Large intestine (tissue), 12 donors: ENCODE results near the gene GP2. TPM values are rescaled to one million over a fixed set of nuclear protein-coding genes. Genes with fewer than 3 reads are reported as not detected.
A peak's percentile ranks its signal among the peaks of the same experiment; 100 is the strongest.

Experiments
- DNase-seq, 2 donors: peaks; one replicate each; pipeline versions ENCODE4 v3.0.0 to v3.0.0-alpha.2; 2013
- H3K27ac ChIP-seq: one replicate; pipeline ENCODE4 v1.5.1; 2013; ENCODE audit warnings: low read length
- H3K27me3 ChIP-seq: 2 replicates; pipeline ENCODE4 v1.6.1; 2013; ENCODE audit warnings: low read length; ENCODE audit not compliant: control insufficient read depth, insufficient read depth
- H3K36me3 ChIP-seq: 2 replicates; pipeline ENCODE4 v1.6.1; 2013; ENCODE audit warnings: low read length; ENCODE audit not compliant: control insufficient read depth, insufficient read depth
- H3K4me1 ChIP-seq: one replicate; pipeline ENCODE4 v1.6.1; 2013; ENCODE audit warnings: low read length; ENCODE audit not compliant: control insufficient read depth, insufficient read depth
- H3K4me3 ChIP-seq: one replicate; pipeline ENCODE4 v1.5.1; 2013; ENCODE audit warnings: low read length
- H3K9me3 ChIP-seq: one replicate; pipeline ENCODE4 v1.6.1; 2013; ENCODE audit warnings: mild to moderate bottlenecking, low read depth, low read length, moderate library complexity; ENCODE audit not compliant: control insufficient read depth
- WGBS: methylation state at CpG from one replicate; pipeline ENCODE4 v1.1.5; 2013; ENCODE audit warnings: low lambda C conversion rate; ENCODE audit not compliant: insufficient coverage; 5-methylcytosine and 5-hydroxymethylcytosine counted together
- long read RNA-seq, 11 donors: transcript quantifications; one replicate each; lab custom pipeline, GENCODE V29; 2026
- polyA plus RNA-seq: library from polyadenylated mRNA; unstranded; fragments of 120-200 nt; gene quantifications from one replicate; pipeline ENCODE4 v1.2.1, GENCODE V29; 2013

The GP2 gene
- 5.4 TPM for polyA plus RNA-seq
- long read RNA-seq, donor 1, result 0 reads
- long read RNA-seq, donor 2, result 0 reads
- long read RNA-seq, donor 3, result 0 reads
- long read RNA-seq, donor 4, result 0 reads
- long read RNA-seq, donor 5, result 0 reads
- long read RNA-seq, donor 6, result 0 reads
- long read RNA-seq, donor 7, result 0 reads
- long read RNA-seq, donor 8, partial matches to known transcripts, result 6 of 6 reads
- long read RNA-seq, donor 8, other reads (novel, unspliced or antisense), result 0 of 6 reads
- long read RNA-seq, donor 9, result 0 reads
- long read RNA-seq, donor 10, result 0 reads
- long read RNA-seq, donor 11, partial matches to known transcripts, result 0 of 1 reads
- long read RNA-seq, donor 11, other reads (novel, unspliced or antisense), result 0 of 1 reads

DNA sequence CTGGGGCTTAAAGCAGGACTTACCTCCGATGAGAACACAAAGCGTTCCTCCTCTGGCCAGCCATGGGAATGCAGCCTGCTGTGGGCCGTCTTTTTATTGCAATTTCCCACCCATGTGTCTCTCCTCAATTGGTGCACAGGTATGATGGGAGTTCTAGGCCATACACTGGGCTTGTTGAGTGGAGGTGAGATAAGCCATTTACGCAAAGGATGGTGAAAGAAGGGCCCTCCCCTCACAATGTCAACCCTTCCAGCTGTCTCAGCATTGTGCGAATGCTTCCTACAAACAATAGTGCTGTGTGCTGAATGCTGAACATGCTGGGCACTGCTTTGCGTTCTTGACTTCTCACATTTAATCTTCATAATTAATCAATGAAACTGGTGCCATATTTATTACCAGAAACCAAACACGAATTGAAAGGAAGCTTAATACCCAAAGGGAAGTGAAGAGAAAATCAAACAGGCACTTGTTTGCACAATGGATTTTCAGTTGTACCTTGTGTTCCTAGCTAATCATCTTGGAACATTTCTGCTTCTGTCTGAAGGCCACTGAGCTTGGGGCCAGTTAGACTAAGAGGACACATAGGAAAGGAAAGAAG is at the start of gene GP2:
GP2 (minus strand) TSS at position 70 of the 598 bp plus-strand sequence. CDS start 1,082 bp downstream, outside the sequence.
- DNase-seq, result no peak
- H3K27me3 ChIP-seq, result no peaks in the 10 kb centered on the region
- H3K27ac ChIP-seq, result peak within 1 kb of the TSS; percentile 28
- H3K9me3 ChIP-seq, result no peaks in the 10 kb centered on the region
- H3K4me1 ChIP-seq, result peaks cover 22% of the 10 kb centered on the region
- H3K4me3 ChIP-seq, result no peak within 1 kb of the TSS
- no CpG with 5 or more reads among the region's 7 CpGs for WGBS
- H3K36me3 ChIP-seq, result no peaks in the 10 kb centered on the region

DNA sequence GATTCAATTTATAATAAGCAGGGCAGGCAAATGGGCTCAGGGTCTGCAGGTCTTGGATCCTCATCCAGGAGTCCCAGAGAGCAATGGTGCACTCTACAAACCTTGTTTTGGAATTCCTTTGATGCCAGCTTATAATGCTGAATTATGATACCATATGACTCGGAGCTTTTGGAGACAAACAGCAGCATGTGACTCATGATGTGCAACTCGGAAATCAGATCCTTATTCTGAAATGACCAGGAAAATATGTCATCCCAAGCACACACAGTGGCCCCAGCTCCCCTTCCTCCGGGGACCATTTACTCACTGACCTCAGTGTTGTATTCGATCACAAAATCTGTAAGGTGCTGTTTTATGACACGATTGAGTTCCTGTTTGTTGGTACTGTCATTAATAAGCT is 45.4 kb upstream of the GP2 start:
- Histone ChIP-seq H3K9me3 (no peaks in the 10 kb centered on the region), H3K4me3 (no peak overlapping the region), H3K27me3 (peaks cover 3% of the 10 kb centered on the region), H3K4me1 (no peaks in the 10 kb centered on the region), H3K36me3 (no peaks in the 10 kb centered on the region), H3K27ac (no peak overlapping the region)
- no CpG with 5 or more reads among the region's 5 CpGs for WGBS
- no peak for DNase-seq

DNA sequence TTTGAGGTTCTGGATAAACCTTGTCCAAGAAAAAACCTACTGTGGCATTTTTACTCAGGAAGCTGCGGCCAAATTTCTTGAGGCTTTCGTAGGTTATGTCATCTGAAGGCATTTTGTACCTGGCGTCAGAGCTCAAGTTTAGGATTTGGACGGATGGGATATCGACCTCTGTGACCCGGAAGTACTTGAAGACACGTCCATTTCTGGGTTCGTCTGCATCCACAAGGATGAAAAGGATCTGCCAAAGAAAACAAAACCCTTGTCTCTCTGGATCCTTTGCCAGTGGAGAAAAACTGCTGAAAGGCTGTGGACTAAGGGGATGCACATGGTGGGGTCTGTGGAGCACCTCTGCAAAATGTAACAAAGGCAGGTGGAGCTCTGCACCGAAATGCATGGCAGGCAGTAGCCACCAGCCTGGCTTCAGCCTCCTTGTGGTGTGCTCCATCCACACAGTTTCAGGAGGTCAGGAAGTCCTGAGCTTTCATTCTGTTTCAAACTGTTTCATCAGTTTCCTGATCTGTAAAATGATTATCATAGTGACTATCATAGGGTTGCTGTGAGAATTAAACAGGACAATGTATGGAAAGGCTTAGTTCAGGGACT is 42.2 kb upstream of the GP2 start:
- peaks cover 3% of the 10 kb centered on the region for H3K27me3 ChIP-seq
- DNase-seq, result no peak
- no peaks in the 10 kb centered on the region for H3K9me3 ChIP-seq
- no peak overlapping the region for H3K4me3 ChIP-seq
- H3K4me1 ChIP-seq, result no peaks in the 10 kb centered on the region
- H3K27ac ChIP-seq, result no peak overlapping the region
- WGBS, result no CpG with 5 or more reads among the region's 9 CpGs
- no peaks in the 10 kb centered on the region for H3K36me3 ChIP-seq

DNA sequence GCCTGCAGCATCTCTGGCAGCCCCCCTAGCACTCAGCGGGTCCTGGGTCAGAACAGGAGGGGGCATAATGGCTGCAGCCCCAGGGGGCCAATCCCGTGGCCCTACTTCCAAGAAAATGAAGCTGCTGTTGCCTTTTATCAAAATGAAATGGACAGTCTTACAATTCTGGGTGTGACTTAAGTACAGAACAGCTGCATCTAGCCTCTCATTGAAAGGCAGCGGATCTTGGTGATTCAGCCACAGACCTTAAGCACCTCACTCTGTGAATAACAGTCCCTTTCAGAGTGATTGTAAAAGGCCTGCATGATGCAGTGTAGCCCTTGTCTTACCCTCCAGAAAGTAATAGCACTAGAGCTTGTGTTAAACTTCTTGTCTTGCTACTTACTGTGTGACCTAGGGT is 36.7 kb upstream of the GP2 start:
- no peak for DNase-seq
- Histone ChIP-seq H3K27ac (no peak overlapping the region), H3K4me3 (no peak overlapping the region), H3K27me3 (no peaks in the 10 kb centered on the region), H3K9me3 (no peaks in the 10 kb centered on the region), H3K4me1 (no peaks in the 10 kb centered on the region), H3K36me3 (no peaks in the 10 kb centered on the region)
- WGBS, result no CpG with 5 or more reads among the region's 3 CpGs

DNA sequence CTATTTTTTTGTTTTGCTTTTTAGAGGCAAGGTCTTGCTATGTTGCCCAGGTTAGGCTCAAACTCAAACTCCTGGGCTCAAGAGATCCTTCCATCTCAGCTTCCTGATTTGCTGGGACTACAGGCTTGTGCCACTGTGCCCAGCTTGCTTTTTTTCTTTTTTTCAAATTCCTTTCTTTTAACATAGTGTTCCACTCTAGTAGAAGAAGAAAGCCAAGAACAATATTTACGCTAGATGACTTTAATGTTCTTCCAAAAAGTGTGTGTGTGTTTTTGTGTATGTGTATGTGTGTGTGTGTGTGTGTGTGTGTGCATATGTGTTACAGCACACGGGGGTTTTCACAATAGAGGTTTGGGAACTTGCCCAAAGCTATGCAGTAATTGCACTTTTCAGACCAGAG is 35.9 kb upstream of the GP2 start:
- H3K27me3 ChIP-seq, result no peaks in the 10 kb centered on the region
- WGBS, result no CpG with 5 or more reads among the region's 2 CpGs
- H3K4me1 ChIP-seq, result no peaks in the 10 kb centered on the region
- H3K9me3 ChIP-seq, result no peaks in the 10 kb centered on the region
- no peak for DNase-seq
- no peaks in the 10 kb centered on the region for H3K36me3 ChIP-seq
- no peak overlapping the region for H3K27ac ChIP-seq
- H3K4me3 ChIP-seq, result no peak overlapping the region

DNA sequence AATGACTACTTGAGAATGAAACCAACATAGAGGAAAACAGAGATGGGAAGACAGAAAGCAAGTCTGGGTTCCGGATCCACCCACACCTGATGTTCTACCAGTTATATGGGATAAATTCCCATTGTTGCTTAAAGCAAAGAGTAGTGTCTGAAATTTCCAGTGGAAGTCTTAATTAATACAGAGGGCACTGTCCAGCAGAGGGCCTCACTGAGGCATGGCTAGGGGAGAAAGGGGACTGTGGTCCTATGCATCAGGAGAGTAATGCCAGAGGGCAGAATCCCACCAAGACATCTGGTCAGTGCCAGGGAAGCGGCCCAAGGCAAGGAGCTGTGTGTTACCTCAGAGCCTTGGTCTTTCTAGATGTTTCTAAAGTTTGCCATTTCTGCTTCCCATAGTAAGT is 32.7 kb upstream of the GP2 start:
- no peak overlapping the region for H3K4me3 ChIP-seq
- H3K27me3 ChIP-seq, result no peaks in the 10 kb centered on the region
- DNase-seq, result no peak
- no peak overlapping the region for H3K27ac ChIP-seq
- H3K4me1 ChIP-seq, result no peaks in the 10 kb centered on the region
- H3K9me3 ChIP-seq, result no peaks in the 10 kb centered on the region
- no peaks in the 10 kb centered on the region for H3K36me3 ChIP-seq
- WGBS, result no CpG with 5 or more reads among the region's 2 CpGs

DNA sequence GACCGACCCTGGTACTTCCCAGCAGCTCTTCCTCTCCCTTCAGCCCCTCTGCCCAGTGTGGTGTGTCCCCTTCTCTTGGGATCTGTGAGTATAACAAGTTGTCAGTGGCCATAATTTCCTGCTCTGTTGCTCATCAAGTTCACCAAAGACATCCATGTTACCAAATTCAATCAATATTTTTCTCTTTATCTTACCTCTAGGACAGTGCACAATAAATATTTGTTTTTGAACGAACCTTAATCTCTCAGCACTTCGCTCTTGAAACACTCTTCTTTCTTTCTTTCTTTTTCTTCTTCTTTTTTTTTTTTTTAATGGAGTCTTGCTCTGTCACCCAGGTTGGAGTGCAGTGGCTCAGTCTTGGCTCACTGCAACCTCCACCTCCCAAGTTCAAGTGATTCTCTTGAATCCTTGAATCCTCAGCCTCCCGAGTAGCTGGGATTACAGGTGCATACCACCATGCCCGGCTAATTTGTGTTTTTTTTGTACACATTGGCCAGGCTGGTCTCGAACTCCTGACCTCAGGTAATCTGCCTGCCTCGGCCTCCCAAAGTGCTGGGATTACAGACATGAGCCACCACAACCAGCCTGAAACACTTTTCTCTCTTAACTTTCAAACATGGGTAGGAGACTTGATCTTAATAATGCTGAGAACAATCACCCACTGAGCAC is 27.9 kb upstream of the GP2 start:
- no peaks in the 10 kb centered on the region for H3K27me3 ChIP-seq
- no peaks in the 10 kb centered on the region for H3K9me3 ChIP-seq
- 50% methylated on average over 3 of the region's 7 CpGs for WGBS
- H3K36me3 ChIP-seq, result no peaks in the 10 kb centered on the region
- DNase-seq, result no peak
- H3K4me3 ChIP-seq, result no peak overlapping the region
- peaks cover 7% of the 10 kb centered on the region for H3K4me1 ChIP-seq
- H3K27ac ChIP-seq, result no peak overlapping the region

DNA sequence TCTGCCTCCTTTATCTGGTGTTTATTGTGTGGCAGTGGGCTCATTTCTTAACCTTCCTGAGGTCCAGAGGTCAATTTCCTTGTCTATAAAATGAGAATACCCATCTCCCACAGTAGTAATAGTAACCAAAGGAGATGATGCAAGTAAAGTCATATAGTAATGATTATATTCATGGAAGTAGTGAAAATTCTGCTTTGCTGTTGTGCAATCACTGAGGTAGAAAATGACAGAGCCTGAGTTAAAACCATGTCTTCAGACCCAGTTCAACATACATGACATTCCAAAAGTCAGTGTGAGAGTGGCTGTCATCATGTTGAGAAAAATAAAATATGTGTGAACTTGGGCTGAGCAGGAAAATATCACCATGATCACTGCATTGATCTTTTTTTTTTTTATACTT is 26.1 kb upstream of the GP2 start:
- peaks cover 6% of the 10 kb centered on the region for H3K27me3 ChIP-seq
- H3K9me3 ChIP-seq, result no peaks in the 10 kb centered on the region
- no peak overlapping the region for H3K27ac ChIP-seq
- no peak overlapping the region for H3K4me3 ChIP-seq
- peaks cover 7% of the 10 kb centered on the region for H3K4me1 ChIP-seq
- no peaks in the 10 kb centered on the region for H3K36me3 ChIP-seq
- peak in 1 of 2 donors; percentile 25 for DNase-seq

DNA sequence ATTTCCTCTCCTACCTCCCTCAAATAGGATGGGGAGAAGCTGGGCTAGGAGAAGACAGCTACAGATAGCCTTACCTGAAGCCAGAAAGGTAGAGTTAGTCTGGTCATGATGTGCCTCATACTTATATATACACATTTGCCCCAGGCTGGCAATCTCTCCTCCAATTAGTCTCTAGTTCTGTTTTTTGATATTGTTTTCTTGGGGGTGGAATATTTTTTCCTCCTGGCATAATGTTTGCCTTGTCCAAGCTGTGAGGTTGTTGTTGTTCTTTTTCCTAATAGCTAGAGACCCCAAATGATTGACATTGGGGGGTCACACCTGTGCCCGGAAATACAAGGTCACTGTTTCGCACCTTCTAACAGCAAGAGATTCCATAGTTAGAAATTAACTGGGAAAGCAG is 25.3 kb upstream of the GP2 start, which contains the start of gene UMOD:
UMOD (minus strand) TSS at position 101 of the 400 bp plus-strand sequence. CDS start 1,978 bp downstream, outside the sequence.
- Histone ChIP-seq H3K4me3 (no peak within 1 kb of the TSS), H3K27ac (no peak within 1 kb of the TSS), H3K36me3 (no peaks in the 10 kb centered on the region), H3K4me1 (peaks cover 7% of the 10 kb centered on the region), H3K27me3 (peaks cover 6% of the 10 kb centered on the region), H3K9me3 (no peaks in the 10 kb centered on the region)
- no peak for DNase-seq
- WGBS, result no CpG with 5 or more reads among the region's 2 CpGs

DNA sequence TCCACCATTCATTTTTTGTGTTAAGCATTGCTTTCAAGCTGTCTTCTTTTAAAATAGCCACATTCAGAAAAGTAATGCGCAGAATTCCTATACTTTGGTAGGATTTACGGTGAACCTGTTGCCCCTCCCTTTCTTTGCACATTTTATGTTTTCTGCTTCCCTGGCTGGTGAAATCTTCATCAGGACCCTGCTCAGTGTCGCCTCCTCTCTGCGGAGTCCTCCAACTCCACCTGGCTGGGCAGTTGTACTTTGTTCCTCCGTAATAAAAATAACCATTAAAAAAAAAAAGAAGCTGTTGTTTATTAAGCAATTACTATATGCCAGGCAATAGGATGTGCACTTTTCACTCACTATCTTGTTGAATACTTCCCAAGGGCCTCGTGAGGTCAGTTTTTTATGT is 22.3 kb upstream of the GP2 start:
- peaks cover 7% of the 10 kb centered on the region for H3K4me1 ChIP-seq
- no peak for DNase-seq
- peaks cover 6% of the 10 kb centered on the region for H3K27me3 ChIP-seq
- H3K27ac ChIP-seq, result no peak overlapping the region
- no peaks in the 10 kb centered on the region for H3K9me3 ChIP-seq
- WGBS, result no CpG with 5 or more reads among the region's 6 CpGs
- no peaks in the 10 kb centered on the region for H3K36me3 ChIP-seq
- H3K4me3 ChIP-seq, result no peak overlapping the region
